ENCODE data around the gene RAB11FIP4.

GRCh38 chr17:31479062-31479408 lies 87.6 kb downstream of the RAB11FIP4 start:
- TF ChIP-seq, protein P1, sequence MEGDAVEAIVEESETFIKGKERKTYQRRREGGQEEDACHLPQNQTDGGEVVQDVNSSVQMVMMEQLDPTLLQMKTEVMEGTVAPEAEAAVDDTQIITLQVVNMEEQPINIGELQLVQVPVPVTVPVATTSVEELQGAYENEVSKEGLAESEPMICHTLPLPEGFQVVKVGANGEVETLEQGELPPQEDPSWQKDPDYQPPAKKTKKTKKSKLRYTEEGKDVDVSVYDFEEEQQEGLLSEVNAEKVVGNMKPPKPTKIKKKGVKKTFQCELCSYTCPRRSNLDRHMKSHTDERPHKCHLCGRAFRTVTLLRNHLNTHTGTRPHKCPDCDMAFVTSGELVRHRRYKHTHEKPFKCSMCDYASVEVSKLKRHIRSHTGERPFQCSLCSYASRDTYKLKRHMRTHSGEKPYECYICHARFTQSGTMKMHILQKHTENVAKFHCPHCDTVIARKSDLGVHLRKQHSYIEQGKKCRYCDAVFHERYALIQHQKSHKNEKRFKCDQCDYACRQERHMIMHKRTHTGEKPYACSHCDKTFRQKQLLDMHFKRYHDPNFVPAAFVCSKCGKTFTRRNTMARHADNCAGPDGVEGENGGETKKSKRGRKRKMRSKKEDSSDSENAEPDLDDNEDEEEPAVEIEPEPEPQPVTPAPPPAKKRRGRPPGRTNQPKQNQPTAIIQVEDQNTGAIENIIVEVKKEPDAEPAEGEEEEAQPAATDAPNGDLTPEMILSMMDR (IDR thresholded peaks at IDR 0.05; ENCODE audit: insufficient read depth, low read length): no peak
- TF ChIP-seq, protein P2, sequence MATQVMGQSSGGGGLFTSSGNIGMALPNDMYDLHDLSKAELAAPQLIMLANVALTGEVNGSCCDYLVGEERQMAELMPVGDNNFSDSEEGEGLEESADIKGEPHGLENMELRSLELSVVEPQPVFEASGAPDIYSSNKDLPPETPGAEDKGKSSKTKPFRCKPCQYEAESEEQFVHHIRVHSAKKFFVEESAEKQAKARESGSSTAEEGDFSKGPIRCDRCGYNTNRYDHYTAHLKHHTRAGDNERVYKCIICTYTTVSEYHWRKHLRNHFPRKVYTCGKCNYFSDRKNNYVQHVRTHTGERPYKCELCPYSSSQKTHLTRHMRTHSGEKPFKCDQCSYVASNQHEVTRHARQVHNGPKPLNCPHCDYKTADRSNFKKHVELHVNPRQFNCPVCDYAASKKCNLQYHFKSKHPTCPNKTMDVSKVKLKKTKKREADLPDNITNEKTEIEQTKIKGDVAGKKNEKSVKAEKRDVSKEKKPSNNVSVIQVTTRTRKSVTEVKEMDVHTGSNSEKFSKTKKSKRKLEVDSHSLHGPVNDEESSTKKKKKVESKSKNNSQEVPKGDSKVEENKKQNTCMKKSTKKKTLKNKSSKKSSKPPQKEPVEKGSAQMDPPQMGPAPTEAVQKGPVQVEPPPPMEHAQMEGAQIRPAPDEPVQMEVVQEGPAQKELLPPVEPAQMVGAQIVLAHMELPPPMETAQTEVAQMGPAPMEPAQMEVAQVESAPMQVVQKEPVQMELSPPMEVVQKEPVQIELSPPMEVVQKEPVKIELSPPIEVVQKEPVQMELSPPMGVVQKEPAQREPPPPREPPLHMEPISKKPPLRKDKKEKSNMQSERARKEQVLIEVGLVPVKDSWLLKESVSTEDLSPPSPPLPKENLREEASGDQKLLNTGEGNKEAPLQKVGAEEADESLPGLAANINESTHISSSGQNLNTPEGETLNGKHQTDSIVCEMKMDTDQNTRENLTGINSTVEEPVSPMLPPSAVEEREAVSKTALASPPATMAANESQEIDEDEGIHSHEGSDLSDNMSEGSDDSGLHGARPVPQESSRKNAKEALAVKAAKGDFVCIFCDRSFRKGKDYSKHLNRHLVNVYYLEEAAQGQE (IDR thresholded peaks at IDR 0.05; ENCODE audit: insufficient replicate concordance, low read depth): no peak
- TF ChIP-seq POLR2AphosphoS5 (IDR thresholded peaks at IDR 0.05; ENCODE audit: low read depth): no peak
- no peak for TF ChIP-seq SPI1 (IDR thresholded peaks at IDR 0.05; ENCODE audit: borderline replicate concordance, low read depth)
